Prostate gland (tissue), 2 donors: ENCODE results near the gene USP17L18. TPM values are rescaled to one million over a fixed set of nuclear protein-coding genes. Genes with fewer than 3 reads are reported as not detected.
A peak's percentile ranks its signal among the peaks of the same experiment; 100 is the strongest.
"Not testable (repeated sequence)": the region's sequence is repeated elsewhere in the genome, so short reads cannot be mapped to it uniquely, and the experiment has no call there.

Experiments
- DNase-seq: peaks from one replicate; pipeline ENCODE4 v3.0.0-alpha.2; 2019; ENCODE audit warnings: low spot score
- H3K27ac ChIP-seq, 2 donors: fragments of 200-600 bp; sonication (generic); 2 replicates each; pipeline ENCODE4 v1.5.1; 2017 to 2019
- H3K27me3 ChIP-seq: fragments of 200-600 bp; sonication (generic); replicated peaks from 2 replicates; pipeline ENCODE4 v1.5.1; 2019; ENCODE audit not compliant: insufficient read depth
- H3K36me3 ChIP-seq, 2 donors: fragments of 200-600 bp; sonication (generic); 1 replicate in 1 of 2; 2 replicates in 1 of 2; pipeline versions ENCODE4 v1.5.1 to v1.8.1; 2017 to 2019
- H3K4me1 ChIP-seq: fragments of 200-600 bp; sonication (generic); replicated peaks from 2 replicates; pipeline ENCODE4 v1.5.1; 2019
- H3K4me3 ChIP-seq, 2 donors: fragments of 200-600 bp; sonication (generic); 2 replicates each; pipeline ENCODE4 v1.5.1; 2017 to 2019
- H3K9me3 ChIP-seq: fragments of 200-600 bp; sonication (generic); 2 replicates; pipeline ENCODE4 v1.5.1; 2017
- WGBS: methylation state at CpG from one replicate; pipeline ENCODE4 v1.1.5; 2018; 5-methylcytosine and 5-hydroxymethylcytosine counted together
- intact Hi-C: fragments of 100-400 bp; cut with DNase I; formaldehyde crosslinking; loops from one replicate; pipeline ENCODE4 v1.14.2; 2022
- total RNA-seq, 2 donors: library from RNA; depleted of rRNA; stranded (reverse); fragments of >200 nt; gene quantifications; one replicate each; pipeline ENCODE4 v1.1.0, GENCODE V29; 2016

The USP17L18 gene
- total RNA-seq, 2 donors from 2014 or later: not detected

DNA sequence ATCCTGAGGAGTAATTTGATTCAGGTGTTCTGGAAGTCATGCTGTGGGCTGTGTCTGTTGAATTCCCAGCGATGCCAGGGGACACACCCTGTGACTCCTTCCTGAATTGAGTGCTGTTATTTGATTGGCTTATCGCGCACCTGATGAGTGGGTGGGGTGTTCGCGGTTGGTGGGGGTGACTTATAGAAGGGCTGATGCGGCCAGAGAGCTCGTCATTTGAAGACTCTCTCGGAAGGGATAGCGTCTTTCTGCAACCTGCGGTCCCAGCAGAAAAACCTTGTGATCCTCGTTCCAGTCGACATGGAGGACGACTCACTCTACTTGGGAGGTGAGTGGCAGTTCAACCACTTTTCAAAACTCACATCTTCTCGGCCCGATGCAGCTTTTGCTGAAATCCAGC lies 9.4 kb downstream of the USP17L18 start, which contains the start of gene USP17L20:
Gene USP17L20 (plus strand): TSS at position 301 of the 400 bp plus-strand sequence. CDS start 0 bp downstream, at position 301.
- H3K9me3 ChIP-seq, H3K27ac ChIP-seq, DNase-seq, H3K27me3 ChIP-seq, intact Hi-C loops, H3K4me1 ChIP-seq, H3K4me3 ChIP-seq, H3K36me3 ChIP-seq: not testable (repeated sequence)
- WGBS: no CpG with 5 or more reads among the region's 15 CpGs

DNA sequence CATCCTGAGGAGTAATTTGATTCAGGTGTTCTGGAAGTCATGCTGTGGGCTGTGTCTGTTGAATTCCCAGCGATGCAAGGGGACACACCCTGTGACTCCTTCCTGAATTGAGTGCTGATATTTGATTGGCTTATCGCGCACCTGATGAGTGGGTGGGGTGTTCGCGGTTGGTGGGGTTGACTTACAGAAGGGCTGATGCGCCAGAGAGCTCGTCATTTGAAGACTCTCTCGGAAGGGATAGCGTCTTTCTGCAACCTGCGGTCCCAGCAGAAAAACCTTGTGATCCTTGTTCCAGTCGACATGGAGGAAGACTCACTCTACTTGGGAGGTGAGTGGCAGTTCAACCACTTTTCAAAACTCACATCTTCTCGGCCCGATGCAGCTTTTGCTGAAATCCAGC lies 14.1 kb downstream of the USP17L18 start, which contains the start of gene USP17L21:
Gene USP17L21 (plus strand): TSS at position 301 of the 400 bp plus-strand sequence. CDS start 0 bp downstream, at position 301.
- H3K9me3 ChIP-seq, H3K4me3 ChIP-seq, DNase-seq, H3K27me3 ChIP-seq, H3K27ac ChIP-seq, intact Hi-C loops, H3K4me1 ChIP-seq, H3K36me3 ChIP-seq: not testable (repeated sequence)
- no CpG with 5 or more reads among the region's 13 CpGs for WGBS

DNA sequence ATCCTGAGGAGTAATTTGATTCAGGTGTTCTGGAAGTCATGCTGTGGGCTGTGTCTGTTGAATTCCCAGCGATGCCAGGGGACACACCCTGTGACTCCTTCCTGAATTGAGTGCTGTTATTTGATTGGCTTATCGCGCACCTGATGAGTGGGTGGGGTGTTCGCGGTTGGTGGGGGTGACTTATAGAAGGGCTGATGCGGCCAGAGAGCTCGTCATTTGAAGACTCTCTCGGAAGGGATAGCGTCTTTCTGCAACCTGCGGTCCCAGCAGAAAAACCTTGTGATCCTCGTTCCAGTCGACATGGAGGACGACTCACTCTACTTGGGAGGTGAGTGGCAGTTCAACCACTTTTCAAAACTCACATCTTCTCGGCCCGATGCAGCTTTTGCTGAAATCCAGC lies 18.9 kb downstream of the USP17L18 start, which contains the start of gene USP17L22:
Gene USP17L22 (plus strand): TSS at position 301 of the 400 bp plus-strand sequence. CDS start 0 bp downstream, at position 301.
- WGBS: no CpG with 5 or more reads among the region's 15 CpGs
- H3K4me1 ChIP-seq, H3K36me3 ChIP-seq, DNase-seq, H3K4me3 ChIP-seq, H3K27me3 ChIP-seq, H3K9me3 ChIP-seq, intact Hi-C loops, H3K27ac ChIP-seq: not testable (repeated sequence)

DNA sequence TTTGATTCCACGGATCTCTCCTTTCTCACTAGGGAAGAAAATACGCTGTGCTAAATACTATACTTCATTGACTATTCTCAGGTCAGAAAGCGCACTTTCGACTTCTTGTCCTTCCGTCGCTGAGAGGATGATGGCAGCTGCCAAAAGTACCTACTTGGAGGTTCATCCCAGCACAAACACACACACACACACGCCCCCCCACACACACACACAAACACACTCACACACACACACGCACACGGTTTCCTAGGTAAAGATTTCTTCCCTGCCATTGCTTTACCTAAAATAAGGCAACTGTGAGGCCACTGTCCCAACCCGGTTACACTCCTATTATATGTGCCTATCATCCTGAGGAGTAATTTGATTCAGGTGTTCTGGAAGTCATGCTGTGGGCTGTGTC lies 23.3 kb downstream of the USP17L18 start:
- H3K36me3 ChIP-seq, H3K27me3 ChIP-seq, H3K9me3 ChIP-seq, intact Hi-C loops, H3K4me1 ChIP-seq, H3K4me3 ChIP-seq, H3K27ac ChIP-seq: not testable (repeated sequence)
- 92% methylated on average over 8 of the region's 10 CpGs for WGBS
- DNase-seq: peak; percentile 70

Other genes with a start within 250 kb of the USP17L18 start
- gene FAM90A26, start 78.2 kb upstream of the USP17L18 start, total RNA-seq: not detected
- gene USP17L10, start 38.0 kb upstream of the USP17L18 start, total RNA-seq: not detected
- not detected for gene USP17L11, start 33.2 kb upstream of the USP17L18 start, total RNA-seq
- gene USP17L12, start 28.5 kb upstream of the USP17L18 start, total RNA-seq: not detected
- not detected for gene USP17L13, start 23.7 kb upstream of the USP17L18 start, total RNA-seq
- gene USP17L15, start 14.2 kb upstream of the USP17L18 start, total RNA-seq: not detected
- gene USP17L17, start 4.8 kb upstream of the USP17L18 start, total RNA-seq: not detected
- not detected for gene USP17L19, start 4.7 kb downstream of the USP17L18 start, total RNA-seq
- not detected for gene USP17L20, start 9.5 kb downstream of the USP17L18 start, total RNA-seq
- not detected for gene USP17L21, start 14.2 kb downstream of the USP17L18 start, total RNA-seq
- not detected for gene USP17L22, start 19.0 kb downstream of the USP17L18 start, total RNA-seq
- not detected for gene USP17L24, start 76.5 kb downstream of the USP17L18 start, total RNA-seq
- not detected for gene USP17L25, start 81.3 kb downstream of the USP17L18 start, total RNA-seq
- not detected for gene USP17L26, start 86.0 kb downstream of the USP17L18 start, total RNA-seq
- not detected for gene USP17L5, start 90.8 kb downstream of the USP17L18 start, total RNA-seq
- not detected for gene USP17L27, start 95.5 kb downstream of the USP17L18 start, total RNA-seq
- not detected for gene USP17L28, start 100.3 kb downstream of the USP17L18 start, total RNA-seq
- gene USP17L29, start 105.0 kb downstream of the USP17L18 start, total RNA-seq: not detected
- not detected for gene USP17L30, start 114.5 kb downstream of the USP17L18 start, total RNA-seq
- not detected for gene DEFB131A, start 195.8 kb downstream of the USP17L18 start, total RNA-seq